ENCODE measurements around the gene GGTLC2. TPM values are rescaled to one million over a fixed set of nuclear protein-coding genes. Genes with fewer than 3 reads are reported as not detected.
"Not testable (repeated sequence)": the region's sequence is repeated elsewhere in the genome, so short reads cannot be mapped to it uniquely, and the experiment has no call there.

Gene GGTLC2
- total RNA-seq, 5 donors from 2014 or later (not counting 1 experiment from before 2014, with no cell fraction given): not detected

GRCh38 chr22:22604326-22605073 is 39.9 kb upstream of the GGTLC2 start:
- DNase-seq: no peak
- H3K9me3 ChIP-seq: no peaks in the 10 kb centered on the region
- H3K27me3 ChIP-seq (replicated peaks in 1 of 2; ENCODE audit: control insufficient read depth in 2 of 2, extremely low read depth in 1 of 2, insufficient read depth in 2 of 2, low read length in 1 of 2): peaks cover 0 to 3% of the 10 kb centered on the region in 2 experiments
- H3K4me1 Mint-ChIP-seq: peaks cover 0 to 2% (median 0%) of the 10 kb centered on the region in 3 donors
- ChIA-PET POLR2A (no interaction called here), CTCF (interaction anchor here in 1 of 2 donors (0.6 kb wide), 1 partner anchor 130 kb away, joined by 3 read pairs; no protein-coding TSS in a partner anchor)
- H3K36me3 ChIP-seq (ENCODE audit: control insufficient read depth in 2 of 2, extremely low read depth in 1 of 2, insufficient read depth in 1 of 2, low read length in 1 of 2): no peaks in the 10 kb centered on the region
- H3K4me1 ChIP-seq (ENCODE audit: control insufficient read depth in 1 of 2, extremely low read depth in 1 of 2, insufficient read depth in 2 of 2, low read length in 2 of 2): no peaks in the 10 kb centered on the region
- WGBS (ENCODE audit: insufficient coverage): 72% methylated on average over 2 of the region's 3 CpGs
- H3K27me3 Mint-ChIP-seq: peaks cover 0 to 3% of the 10 kb centered on the region in 2 donors
- no peak for ATAC-seq (replicated peaks in 1 of 4)
- no peak overlapping the region for H3K4me3 Mint-ChIP-seq
- H3K4me3 ChIP-seq (ENCODE audit: control insufficient read depth in 1 of 2, extremely low read depth in 1 of 2, low read length in 1 of 2): no peak overlapping the region
- H3K9me3 Mint-ChIP-seq: peaks cover 0 to 4% (median 2%) of the 10 kb centered on the region in 3 donors
- H3K27ac Mint-ChIP-seq: no peak overlapping the region
- H3K36me3 Mint-ChIP-seq: no peaks in the 10 kb centered on the region
- H3K27ac ChIP-seq (ENCODE audit: low read length): no peak overlapping the region

DNA sequence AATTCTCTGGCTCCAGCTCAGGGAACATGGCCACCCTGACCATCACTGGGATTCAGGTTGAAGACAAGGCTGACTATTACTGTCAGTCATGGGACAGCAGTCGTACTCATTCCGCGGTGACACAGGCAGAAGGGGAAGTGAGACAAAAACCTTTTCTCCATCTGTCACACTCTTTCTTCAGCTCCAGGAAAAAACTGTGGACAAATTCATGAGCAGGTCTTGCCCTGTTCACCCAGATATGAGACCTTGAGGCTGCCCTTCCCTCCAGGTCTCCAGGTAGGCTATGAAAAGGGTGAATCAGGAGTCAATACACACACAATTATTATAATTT is 39.4 kb upstream of the GGTLC2 start:
- WGBS (ENCODE audit: insufficient coverage): no CpG with 5 or more reads among the region's 3 CpGs
- H3K4me3 Mint-ChIP-seq: no peak overlapping the region
- no peak for ATAC-seq (replicated peaks in 1 of 4)
- DNase-seq: no peak
- Histone ChIP-seq H3K4me1 (ENCODE audit: control insufficient read depth in 1 of 2, extremely low read depth in 1 of 2, insufficient read depth in 2 of 2, low read length in 2 of 2) (no peaks in the 10 kb centered on the region), H3K4me3 (ENCODE audit: control insufficient read depth in 1 of 2, extremely low read depth in 1 of 2, low read length in 1 of 2) (no peak overlapping the region), H3K27me3 (replicated peaks in 1 of 2; ENCODE audit: control insufficient read depth in 2 of 2, extremely low read depth in 1 of 2, insufficient read depth in 2 of 2, low read length in 1 of 2) (peaks cover 0 to 3% of the 10 kb centered on the region in 2 experiments), H3K9me3 (no peaks in the 10 kb centered on the region), H3K36me3 (ENCODE audit: control insufficient read depth in 2 of 2, extremely low read depth in 1 of 2, insufficient read depth in 1 of 2, low read length in 1 of 2) (no peaks in the 10 kb centered on the region), H3K27ac (ENCODE audit: low read length) (no peak overlapping the region)
- H3K4me1 Mint-ChIP-seq: peaks cover 0 to 2% (median 0%) of the 10 kb centered on the region in 3 donors
- peaks cover 0 to 3% of the 10 kb centered on the region in 2 donors for H3K27me3 Mint-ChIP-seq
- CTCF ChIA-PET: interaction anchor here in 1 of 2 donors (0.6 kb wide), 1 partner anchor 130 kb away, joined by 3 read pairs; no protein-coding TSS in a partner anchor
- H3K27ac Mint-ChIP-seq: no peak overlapping the region
- H3K36me3 Mint-ChIP-seq: no peaks in the 10 kb centered on the region
- H3K9me3 Mint-ChIP-seq: peaks cover 0 to 4% (median 2%) of the 10 kb centered on the region in 3 donors
- POLR2A ChIA-PET: no interaction called here

DNA sequence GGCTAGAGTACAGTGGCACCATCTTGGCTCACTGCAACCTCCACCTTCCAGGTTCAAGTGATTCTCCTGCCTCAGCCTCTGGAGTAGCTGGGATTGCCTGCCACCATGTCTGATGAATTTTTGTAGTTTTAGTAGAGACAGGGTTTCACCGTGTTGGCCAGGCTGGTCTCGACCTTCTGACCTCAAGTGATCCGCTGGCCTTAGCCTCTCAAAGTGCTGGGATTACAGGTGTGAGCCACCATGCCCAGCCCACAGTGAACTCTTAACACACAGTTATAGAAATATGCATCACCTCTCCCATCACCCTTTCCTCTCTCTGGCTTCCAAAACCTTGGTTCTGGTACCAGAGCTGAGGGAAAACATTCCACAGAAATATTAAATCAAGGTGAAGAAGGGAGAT is 36.4 kb upstream of the GGTLC2 start:
- DNase-seq; H3K27me3 ChIP-seq (replicated peaks in 1 of 2; ENCODE audit: control insufficient read depth in 2 of 2, extremely low read depth in 1 of 2, insufficient read depth in 2 of 2, low read length in 1 of 2); H3K9me3 Mint-ChIP-seq; H3K36me3 ChIP-seq (ENCODE audit: control insufficient read depth in 2 of 2, extremely low read depth in 1 of 2, insufficient read depth in 1 of 2, low read length in 1 of 2); H3K4me3 Mint-ChIP-seq; H3K27me3 Mint-ChIP-seq; H3K4me1 ChIP-seq (ENCODE audit: control insufficient read depth in 1 of 2, extremely low read depth in 1 of 2, insufficient read depth in 2 of 2, low read length in 2 of 2); H3K27ac Mint-ChIP-seq; H3K9me3 ChIP-seq; H3K36me3 Mint-ChIP-seq; H3K27ac ChIP-seq (ENCODE audit: low read length); POLR2A ChIA-PET; CTCF ChIA-PET; H3K4me3 ChIP-seq (ENCODE audit: control insufficient read depth in 1 of 2, extremely low read depth in 1 of 2, low read length in 1 of 2); H3K4me1 Mint-ChIP-seq; ATAC-seq (replicated peaks in 1 of 4): not testable (repeated sequence)
- WGBS (ENCODE audit: insufficient coverage): 90% methylated on average over 2 of the region's 3 CpGs

GRCh38 chr22:22609291-22609690 is 35.1 kb upstream of the GGTLC2 start:
- Histone ChIP-seq H3K9me3 (no peaks in the 10 kb centered on the region), H3K36me3 (ENCODE audit: control insufficient read depth in 2 of 2, extremely low read depth in 1 of 2, insufficient read depth in 1 of 2, low read length in 1 of 2) (no peaks in the 10 kb centered on the region), H3K27me3 (replicated peaks in 1 of 2; ENCODE audit: control insufficient read depth in 2 of 2, extremely low read depth in 1 of 2, insufficient read depth in 2 of 2, low read length in 1 of 2) (no peaks in the 10 kb centered on the region), H3K4me3 (ENCODE audit: control insufficient read depth in 1 of 2, extremely low read depth in 1 of 2, low read length in 1 of 2) (no peak overlapping the region), H3K27ac (ENCODE audit: low read length) (no peak overlapping the region), H3K4me1 (ENCODE audit: control insufficient read depth in 1 of 2, extremely low read depth in 1 of 2, insufficient read depth in 2 of 2, low read length in 2 of 2) (no peaks in the 10 kb centered on the region)
- WGBS (ENCODE audit: insufficient coverage): 91% methylated on average over 3 of the region's 5 CpGs
- DNase-seq (no peak), ATAC-seq (replicated peaks in 1 of 4) (no peak)
- no peak overlapping the region for H3K4me3 Mint-ChIP-seq
- no peaks in the 10 kb centered on the region for H3K27me3 Mint-ChIP-seq
- peaks cover 0 to 4% (median 2%) of the 10 kb centered on the region in 3 donors for H3K9me3 Mint-ChIP-seq
- ChIA-PET CTCF (interaction anchor here in 1 of 2 donors (0.5 kb wide), 1 partner anchor 15 kb away, joined by 3 read pairs; no protein-coding TSS in a partner anchor), POLR2A (no interaction called here)
- peaks cover 0 to 2% (median 0%) of the 10 kb centered on the region in 3 donors for H3K4me1 Mint-ChIP-seq
- H3K36me3 Mint-ChIP-seq: no peaks in the 10 kb centered on the region
- no peak overlapping the region for H3K27ac Mint-ChIP-seq

DNA sequence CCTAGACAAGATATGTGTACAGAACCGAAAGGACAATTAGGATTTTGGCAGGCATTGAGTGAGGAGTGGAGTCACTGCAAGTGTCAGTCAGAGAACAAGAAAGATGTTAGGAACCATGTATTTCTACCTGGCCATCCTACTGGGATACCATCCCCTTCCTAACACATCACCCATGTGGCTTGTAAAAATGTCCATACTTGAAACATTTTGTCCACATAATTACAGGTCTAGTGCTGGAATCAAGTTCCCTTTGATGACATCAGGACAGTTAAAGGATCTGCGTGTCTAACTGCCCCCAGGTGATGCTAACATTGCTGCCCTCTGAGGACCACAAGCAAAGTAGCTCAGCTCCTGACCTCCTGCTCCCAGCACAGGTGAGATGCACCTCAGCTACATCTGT is 31.9 kb upstream of the GGTLC2 start:
- 100% methylated on average over 1 of the region's 2 CpGs for WGBS (ENCODE audit: insufficient coverage)
- Histone ChIP-seq H3K36me3 (ENCODE audit: control insufficient read depth in 2 of 2, extremely low read depth in 1 of 2, insufficient read depth in 1 of 2, low read length in 1 of 2) (no peaks in the 10 kb centered on the region), H3K27ac (ENCODE audit: low read length) (no peak overlapping the region), H3K4me3 (ENCODE audit: control insufficient read depth in 1 of 2, extremely low read depth in 1 of 2, low read length in 1 of 2) (no peak overlapping the region), H3K9me3 (no peaks in the 10 kb centered on the region), H3K4me1 (ENCODE audit: control insufficient read depth in 1 of 2, extremely low read depth in 1 of 2, insufficient read depth in 2 of 2, low read length in 2 of 2) (peaks cover 0 to 8% of the 10 kb centered on the region in 2 experiments), H3K27me3 (replicated peaks in 1 of 2; ENCODE audit: control insufficient read depth in 2 of 2, extremely low read depth in 1 of 2, insufficient read depth in 2 of 2, low read length in 1 of 2) (peaks cover 0 to 8% of the 10 kb centered on the region in 2 experiments)
- Mint-ChIP-seq H3K36me3 (no peaks in the 10 kb centered on the region), H3K9me3 (peaks cover 0 to 1% (median under 1%) of the 10 kb centered on the region in 3 donors), H3K4me1 (peaks cover 8 to 10% (median 8%) of the 10 kb centered on the region in 3 donors), H3K27ac (no peak overlapping the region), H3K4me3 (no peak overlapping the region), H3K27me3 (peaks cover 0 to 11% of the 10 kb centered on the region in 2 donors)
- POLR2A ChIA-PET: no interaction called here
- no peak for DNase-seq
- no peak for ATAC-seq (replicated peaks in 1 of 4)
- CTCF ChIA-PET: no interaction called here

- Mint-ChIP-seq H3K36me3 (no peaks in the 10 kb centered on the region), H3K4me1 (peaks cover 8 to 10% (median 8%) of the 10 kb centered on the region in 3 donors), H3K27me3 (peaks cover 0 to 11% of the 10 kb centered on the region in 2 donors), H3K9me3 (no peaks in the 10 kb centered on the region), H3K27ac (no peak overlapping the region), H3K4me3 (no peak overlapping the region)
- no peaks in the 10 kb centered on the region for H3K9me3 ChIP-seq
- no peak for DNase-seq
- no peak overlapping the region for H3K4me3 ChIP-seq (ENCODE audit: control insufficient read depth in 1 of 2, extremely low read depth in 1 of 2, low read length in 1 of 2)
- H3K27ac ChIP-seq (ENCODE audit: low read length): no peak overlapping the region
- ChIA-PET POLR2A (no interaction called here), CTCF (no interaction called here)
- no peaks in the 10 kb centered on the region for H3K36me3 ChIP-seq (ENCODE audit: control insufficient read depth in 2 of 2, extremely low read depth in 1 of 2, insufficient read depth in 1 of 2, low read length in 1 of 2)
- peaks cover 0 to 8% of the 10 kb centered on the region in 2 experiments for H3K4me1 ChIP-seq (ENCODE audit: control insufficient read depth in 1 of 2, extremely low read depth in 1 of 2, insufficient read depth in 2 of 2, low read length in 2 of 2)
- ATAC-seq (replicated peaks in 1 of 4): no peak
- peaks cover 0 to 8% of the 10 kb centered on the region in 2 experiments for H3K27me3 ChIP-seq (replicated peaks in 1 of 2; ENCODE audit: control insufficient read depth in 2 of 2, extremely low read depth in 1 of 2, insufficient read depth in 2 of 2, low read length in 1 of 2)
- 80% methylated on average over 3 of the region's 3 CpGs for WGBS (ENCODE audit: insufficient coverage)
Measured at GRCh38 chr22:22614065-22614464, 30.3 kb upstream of the GGTLC2 start.
